ENCODE measurements around the gene KLHDC9. TPM values are rescaled to one million over a fixed set of nuclear protein-coding genes. Genes with fewer than 3 reads are reported as not detected.

Gene KLHDC9
- total and polyA plus RNA-seq, 2 of the 8 experiments (the other 6 are each of a cell fraction or from before 2014, with no cell fraction given), result 6.5 to 15.6 TPM

- TF ChIP-seq ATF2 (IDR thresholded peaks at IDR 0.05; ENCODE audit: low read length), result no peak
- no peak for TF ChIP-seq CREB1 (IDR thresholded peaks at IDR 0.05)
- no peak for TF ChIP-seq HDAC6 (IDR thresholded peaks at IDR 0.05; ENCODE audit: low read depth, low read length)
- no peak for TF ChIP-seq BRCA1 (IDR thresholded peaks at IDR 0.05; ENCODE audit: low read depth, low read length)
- no peak for TF ChIP-seq MAFK (IDR thresholded peaks at IDR 0.05; ENCODE audit: low read depth, low read length)
- 0 out of 3 replicates have a peak, but pooled peaks of 1 of the 2 experiments have one; percentile 6 for TF ChIP-seq POLR2A (IDR thresholded peaks at IDR 0.05; ENCODE audit: control extremely low read depth in 1 of 2, low read depth in 2 of 2, low read length in 2 of 2)
- no peak for TF ChIP-seq USF2 (IDR thresholded peaks at IDR 0.05; ENCODE audit: low read length)
These were observed 35.1 kb downstream of the KLHDC9 start (continued) for GRCh38 chr1:161133220-161133740.
